WTC11 (cell line): ENCODE results near the gene SYNJ2. TPM values are rescaled to one million over a fixed set of nuclear protein-coding genes. Genes with fewer than 3 reads are reported as not detected.

Source experiments
- ATAC-seq: fragments of 200-7000 bp; cut with Tn5 transposase; 2 replicates; pipeline ENCODE4 v1.10.0; 2021; ENCODE audit warnings: mild to moderate bottlenecking, moderate library complexity
- CTCF ChIA-PET: fragments of 300-600 bp; sonication (Branson Sonifier 250); formaldehyde crosslinking; loops from one replicate; lab custom pipeline; 2021; ENCODE audit warnings: antibody characterized with exemption; lab: Charles Lee
- POLR2A ChIA-PET: fragments of 350-600 bp; sonication (Branson Sonifier 250); formaldehyde crosslinking; loops from one replicate; lab custom pipeline; 2021; ENCODE audit warnings: antibody characterized with exemption; lab: Charles Lee
- DNase-seq: peaks from one replicate; pipeline ENCODE4 v3.0.0; 2021; ENCODE audit warnings: low spot score
- H3K27ac Mint-ChIP-seq: 2 replicates; pipeline ENCODE4 v1.8.0; 2021; ENCODE audit warnings: mixed read lengths
- H3K27me3 Mint-ChIP-seq: 2 replicates; pipeline ENCODE4 v1.8.0; 2021; ENCODE audit warnings: low read depth, mild to moderate bottlenecking, moderate library complexity, mixed read lengths
- H3K36me3 Mint-ChIP-seq: 2 replicates; pipeline ENCODE4 v1.8.0; 2021; ENCODE audit warnings: mixed read lengths
- H3K4me1 Mint-ChIP-seq: 2 replicates; pipeline ENCODE4 v1.8.0; 2022; ENCODE audit warnings: mixed read lengths
- H3K4me3 Mint-ChIP-seq: 2 replicates; pipeline ENCODE4 v1.8.0; 2021; ENCODE audit warnings: mild to moderate bottlenecking, moderate library complexity, mixed read lengths
- H3K9me3 Mint-ChIP-seq: 2 replicates; pipeline ENCODE4 v1.8.0; 2021; ENCODE audit warnings: mixed read lengths
- ATF3 ChIP-seq: sonication (generic); formaldehyde crosslinking; conservative IDR thresholded peaks from 2 replicates; pipeline ENCODE4 v1.8.1; 2022; ENCODE audit warnings: mild to moderate bottlenecking, missing genetic modification reagents
- CREM ChIP-seq: sonication (generic); formaldehyde crosslinking; IDR thresholded peaks from 2 replicates; pipeline ENCODE4 v1.8.1; 2022; ENCODE audit warnings: mild to moderate bottlenecking, missing genetic modification reagents, moderate library complexity
- GTF2I ChIP-seq: fragments of 250-450 bp; sonication (Bioruptor Pico); conservative IDR thresholded peaks from 2 replicates; pipeline ENCODE4 v1.4.0; 2021; ENCODE audit warnings: mild to moderate bottlenecking
- KAT7 ChIP-seq: sonication (generic); formaldehyde crosslinking; IDR thresholded peaks from 2 replicates; pipeline ENCODE4 v1.8.1; 2023; ENCODE audit warnings: missing genetic modification reagents, mild to moderate bottlenecking, borderline replicate concordance
- MYBL2 ChIP-seq: sonication (generic); formaldehyde crosslinking; IDR thresholded peaks from 2 replicates; pipeline ENCODE4 v1.8.1; 2023; ENCODE audit warnings: mild to moderate bottlenecking, moderate library complexity, missing genetic modification reagents
- NFATC4 ChIP-seq: fragments of 250-450 bp; sonication (Bioruptor Pico); IDR thresholded peaks from 2 replicates; pipeline ENCODE4 v1.9.0; 2021; ENCODE audit warnings: mild to moderate bottlenecking
- PRDM15 ChIP-seq: sonication (generic); formaldehyde crosslinking; IDR thresholded peaks from 2 replicates; pipeline ENCODE4 v1.8.0; 2022; ENCODE audit warnings: missing genetic modification reagents
- SP1 ChIP-seq: sonication (generic); formaldehyde crosslinking; conservative IDR thresholded peaks from 2 replicates; pipeline ENCODE4 v1.8.1; 2022; ENCODE audit warnings: missing genetic modification reagents
- USF2 ChIP-seq: sonication (generic); formaldehyde crosslinking; IDR thresholded peaks from 2 replicates; pipeline ENCODE4 v1.8.1; 2023; ENCODE audit warnings: mild to moderate bottlenecking, missing genetic modification reagents, moderate library complexity
- ZNF121 ChIP-seq: sonication (generic); formaldehyde crosslinking; IDR thresholded peaks from 2 replicates; pipeline ENCODE4 v1.8.0; 2023; ENCODE audit warnings: missing genetic modification reagents
- total RNA-seq: library from RNA; stranded (reverse); gene quantifications from 3 replicates; pipeline ENCODE4 v1.2.3, GENCODE V29; 2021
- TF ChIP-seq, protein P1 (sequence below): fragments of 200-600 bp; IDR thresholded peaks from 2 replicates; pipeline ENCODE4 v1.8.0; 2022; ENCODE audit warnings: antibody characterized with exemption
- TF ChIP-seq, protein P2 (sequence below): sonication (generic); formaldehyde crosslinking; IDR thresholded peaks from 2 replicates; pipeline ENCODE4 v1.8.1; 2023; ENCODE audit warnings: mild to moderate bottlenecking, moderate library complexity, missing genetic modification reagents
- TF ChIP-seq, protein P3 (sequence below): fragments of 250-450 bp; sonication (Bioruptor Pico); IDR thresholded peaks from 2 replicates; pipeline ENCODE4 v1.9.0; 2021; ENCODE audit warnings: moderate library complexity, mild to moderate bottlenecking, inconsistent platforms, borderline replicate concordance
- TF ChIP-seq, protein P4 (sequence below): fragments of 250-450 bp; sonication (Bioruptor Pico); IDR thresholded peaks from 2 replicates; pipeline ENCODE4 v1.9.0; 2021; ENCODE audit warnings: mild to moderate bottlenecking

SYNJ2 gene
- total RNA-seq, 1 experiment from 2014 or later: 15.3 TPM

DNA sequence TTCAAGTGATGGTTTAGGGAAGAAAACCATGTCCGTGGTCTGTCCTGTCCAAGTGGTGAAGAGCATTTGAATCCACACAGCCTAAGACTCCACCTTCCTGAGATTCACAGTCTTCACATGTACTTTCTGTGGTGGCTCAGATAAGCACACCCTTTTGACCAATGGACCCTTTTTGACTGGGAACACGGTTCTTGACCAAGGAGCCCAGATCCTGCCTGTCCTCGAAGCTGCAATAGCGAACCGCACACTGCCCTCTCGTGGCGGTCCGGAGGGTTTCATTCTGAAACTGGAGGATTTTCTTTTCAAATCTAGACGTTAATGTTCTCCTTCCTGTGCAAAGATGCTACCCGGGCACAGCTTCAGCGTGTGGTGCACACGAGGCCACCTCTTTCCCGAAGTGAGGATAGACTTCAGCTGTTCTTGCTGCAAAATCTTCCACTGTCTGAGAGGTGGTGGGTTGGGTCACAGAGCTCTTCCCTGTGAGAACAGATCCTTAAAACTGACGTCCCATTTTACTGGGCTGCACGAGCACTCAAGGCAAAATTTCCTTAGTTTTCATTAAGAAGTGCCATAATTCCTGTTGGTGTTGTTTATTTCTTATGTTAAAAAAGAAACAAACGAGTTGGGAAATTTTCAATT, 90.5 kb downstream of the SYNJ2 start:
- no peak overlapping the region for H3K4me3 Mint-ChIP-seq
- TF ChIP-seq NFATC4 (CRISPR knock-in tag): no peak
- TF ChIP-seq, protein P1, sequence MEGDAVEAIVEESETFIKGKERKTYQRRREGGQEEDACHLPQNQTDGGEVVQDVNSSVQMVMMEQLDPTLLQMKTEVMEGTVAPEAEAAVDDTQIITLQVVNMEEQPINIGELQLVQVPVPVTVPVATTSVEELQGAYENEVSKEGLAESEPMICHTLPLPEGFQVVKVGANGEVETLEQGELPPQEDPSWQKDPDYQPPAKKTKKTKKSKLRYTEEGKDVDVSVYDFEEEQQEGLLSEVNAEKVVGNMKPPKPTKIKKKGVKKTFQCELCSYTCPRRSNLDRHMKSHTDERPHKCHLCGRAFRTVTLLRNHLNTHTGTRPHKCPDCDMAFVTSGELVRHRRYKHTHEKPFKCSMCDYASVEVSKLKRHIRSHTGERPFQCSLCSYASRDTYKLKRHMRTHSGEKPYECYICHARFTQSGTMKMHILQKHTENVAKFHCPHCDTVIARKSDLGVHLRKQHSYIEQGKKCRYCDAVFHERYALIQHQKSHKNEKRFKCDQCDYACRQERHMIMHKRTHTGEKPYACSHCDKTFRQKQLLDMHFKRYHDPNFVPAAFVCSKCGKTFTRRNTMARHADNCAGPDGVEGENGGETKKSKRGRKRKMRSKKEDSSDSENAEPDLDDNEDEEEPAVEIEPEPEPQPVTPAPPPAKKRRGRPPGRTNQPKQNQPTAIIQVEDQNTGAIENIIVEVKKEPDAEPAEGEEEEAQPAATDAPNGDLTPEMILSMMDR: peak; percentile 83
- peak overlapping the region; percentile 61; the same call in 1 of the 2 replicates for H3K27ac Mint-ChIP-seq
- ATAC-seq (peak; percentile 79), DNase-seq (peak; percentile 75)
- ChIA-PET CTCF (interaction anchor here (0.5 to 2.1 kb wide), 27 partner anchors 9 to 837 kb away, joined by 3 to 13 read pairs (median 4); no protein-coding TSS in a partner anchor), POLR2A (no interaction called here)
- no peaks in the 10 kb centered on the region for H3K27me3 Mint-ChIP-seq
- H3K4me1 Mint-ChIP-seq: peaks cover 12% of the 10 kb centered on the region
- no peaks in the 10 kb centered on the region for H3K9me3 Mint-ChIP-seq
- H3K36me3 Mint-ChIP-seq: peaks cover 13% of the 10 kb centered on the region

DNA sequence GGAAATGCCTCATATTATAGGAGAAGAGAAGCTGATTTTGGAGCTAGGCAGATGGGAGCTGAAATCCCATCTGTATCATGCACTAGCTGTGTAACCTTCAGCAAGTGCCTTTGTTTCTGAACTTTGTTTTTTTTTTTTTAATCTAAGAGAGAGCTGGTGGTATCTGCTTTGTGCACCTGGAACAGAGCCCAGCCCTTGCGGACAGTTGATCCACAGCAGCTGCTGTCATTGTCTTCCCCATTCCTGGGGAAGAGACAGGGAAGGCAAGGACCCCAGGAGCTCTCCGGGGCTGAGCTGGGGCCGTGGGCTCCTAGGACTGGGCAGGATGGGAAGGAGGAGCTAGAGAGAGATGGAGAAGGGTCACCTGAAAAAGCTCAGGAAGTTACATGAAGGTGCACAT, 92.1 kb downstream of the SYNJ2 start:
- ChIA-PET POLR2A (no interaction called here), CTCF (interaction anchor here (0.8 to 2.3 kb wide), 2 partner anchors 47 to 182 kb away, joined by 3 to 9 read pairs; no protein-coding TSS in a partner anchor)
- H3K27ac Mint-ChIP-seq: peak overlapping the region; percentile 36; the same call in 1 of the 2 replicates
- no peaks in the 10 kb centered on the region for H3K9me3 Mint-ChIP-seq
- ATAC-seq: no peak
- no peak overlapping the region for H3K4me3 Mint-ChIP-seq
- TF ChIP-seq ATF3 (CRISPR knock-in tag) (no peak), CREM (CRISPR knock-in tag) (no peak), GTF2I (no peak), PRDM15 (CRISPR knock-in tag) (no peak), ZNF121 (CRISPR knock-in tag) (no peak)
- TF ChIP-seq, protein P1: no peak
- TF ChIP-seq, protein P2, sequence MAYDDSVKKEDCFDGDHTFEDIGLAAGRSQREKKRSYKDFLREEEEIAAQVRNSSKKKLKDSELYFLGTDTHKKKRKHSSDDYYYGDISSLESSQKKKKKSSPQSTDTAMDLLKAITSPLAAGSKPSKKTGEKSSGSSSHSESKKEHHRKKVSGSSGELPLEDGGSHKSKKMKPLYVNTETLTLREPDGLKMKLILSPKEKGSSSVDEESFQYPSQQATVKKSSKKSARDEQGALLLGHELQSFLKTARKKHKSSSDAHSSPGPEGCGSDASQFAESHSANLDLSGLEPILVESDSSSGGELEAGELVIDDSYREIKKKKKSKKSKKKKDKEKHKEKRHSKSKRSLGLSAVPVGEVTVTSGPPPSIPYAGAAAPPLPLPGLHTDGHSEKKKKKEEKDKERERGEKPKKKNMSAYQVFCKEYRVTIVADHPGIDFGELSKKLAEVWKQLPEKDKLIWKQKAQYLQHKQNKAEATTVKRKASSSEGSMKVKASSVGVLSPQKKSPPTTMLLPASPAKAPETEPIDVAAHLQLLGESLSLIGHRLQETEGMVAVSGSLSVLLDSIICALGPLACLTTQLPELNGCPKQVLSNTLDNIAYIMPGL (CRISPR knock-in tag): no peak
- TF ChIP-seq, protein P3, sequence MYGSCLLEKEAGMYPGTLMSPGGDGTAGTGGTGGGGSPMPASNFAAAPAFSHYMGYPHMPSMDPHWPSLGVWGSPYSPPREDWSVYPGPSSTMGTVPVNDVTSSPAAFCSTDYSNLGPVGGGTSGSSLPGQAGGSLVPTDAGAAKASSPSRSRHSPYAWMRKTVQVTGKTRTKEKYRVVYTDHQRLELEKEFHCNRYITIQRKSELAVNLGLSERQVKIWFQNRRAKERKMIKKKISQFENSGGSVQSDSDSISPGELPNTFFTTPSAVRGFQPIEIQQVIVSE (CRISPR knock-in tag): no peak
- TF ChIP-seq, all 79 proteins: peak for 0
- peaks cover 23% of the 10 kb centered on the region for H3K36me3 Mint-ChIP-seq
- no peaks in the 10 kb centered on the region for H3K27me3 Mint-ChIP-seq
- H3K4me1 Mint-ChIP-seq: peaks cover 7% of the 10 kb centered on the region
- no peak for DNase-seq

DNA sequence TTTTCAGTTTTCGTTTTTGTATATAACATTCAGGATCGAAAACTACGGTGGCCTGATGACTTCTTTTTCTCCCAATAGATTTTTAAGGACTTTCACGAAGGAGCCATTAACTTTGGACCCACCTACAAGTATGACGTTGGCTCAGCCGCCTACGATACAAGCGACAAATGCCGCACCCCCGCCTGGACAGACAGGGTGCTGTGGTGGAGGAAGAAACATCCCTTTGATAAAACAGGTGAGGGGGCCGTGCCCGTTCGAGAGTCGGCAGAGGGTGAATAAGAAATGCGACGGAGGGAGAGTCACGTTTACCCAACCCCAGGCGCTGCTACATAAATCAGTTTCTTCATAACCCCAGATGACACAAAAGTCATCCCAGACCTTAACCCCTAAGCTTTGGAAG, 94.9 kb downstream of the SYNJ2 start:
- peaks cover 23% of the 10 kb centered on the region for H3K36me3 Mint-ChIP-seq
- no peak for ATAC-seq
- no peak overlapping the region for H3K4me3 Mint-ChIP-seq
- ChIA-PET CTCF (no interaction called here), POLR2A (no interaction called here)
- H3K27me3 Mint-ChIP-seq: no peaks in the 10 kb centered on the region
- no peak for DNase-seq
- no peaks in the 10 kb centered on the region for H3K9me3 Mint-ChIP-seq
- H3K27ac Mint-ChIP-seq: peak overlapping the region; percentile 46
- H3K4me1 Mint-ChIP-seq: peaks cover 2% of the 10 kb centered on the region; the same call in 1 of the 2 replicates
- no peak for TF ChIP-seq USF2 (CRISPR knock-in tag)
- TF ChIP-seq, protein P4, sequence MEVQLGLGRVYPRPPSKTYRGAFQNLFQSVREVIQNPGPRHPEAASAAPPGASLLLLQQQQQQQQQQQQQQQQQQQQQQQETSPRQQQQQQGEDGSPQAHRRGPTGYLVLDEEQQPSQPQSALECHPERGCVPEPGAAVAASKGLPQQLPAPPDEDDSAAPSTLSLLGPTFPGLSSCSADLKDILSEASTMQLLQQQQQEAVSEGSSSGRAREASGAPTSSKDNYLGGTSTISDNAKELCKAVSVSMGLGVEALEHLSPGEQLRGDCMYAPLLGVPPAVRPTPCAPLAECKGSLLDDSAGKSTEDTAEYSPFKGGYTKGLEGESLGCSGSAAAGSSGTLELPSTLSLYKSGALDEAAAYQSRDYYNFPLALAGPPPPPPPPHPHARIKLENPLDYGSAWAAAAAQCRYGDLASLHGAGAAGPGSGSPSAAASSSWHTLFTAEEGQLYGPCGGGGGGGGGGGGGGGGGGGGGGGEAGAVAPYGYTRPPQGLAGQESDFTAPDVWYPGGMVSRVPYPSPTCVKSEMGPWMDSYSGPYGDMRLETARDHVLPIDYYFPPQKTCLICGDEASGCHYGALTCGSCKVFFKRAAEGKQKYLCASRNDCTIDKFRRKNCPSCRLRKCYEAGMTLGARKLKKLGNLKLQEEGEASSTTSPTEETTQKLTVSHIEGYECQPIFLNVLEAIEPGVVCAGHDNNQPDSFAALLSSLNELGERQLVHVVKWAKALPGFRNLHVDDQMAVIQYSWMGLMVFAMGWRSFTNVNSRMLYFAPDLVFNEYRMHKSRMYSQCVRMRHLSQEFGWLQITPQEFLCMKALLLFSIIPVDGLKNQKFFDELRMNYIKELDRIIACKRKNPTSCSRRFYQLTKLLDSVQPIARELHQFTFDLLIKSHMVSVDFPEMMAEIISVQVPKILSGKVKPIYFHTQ: no peak
- no peak for TF ChIP-seq KAT7 (CRISPR knock-in tag)
- no peak for TF ChIP-seq MYBL2 (CRISPR knock-in tag)
- TF ChIP-seq, protein P3 (CRISPR knock-in tag): no peak
- TF ChIP-seq SP1 (CRISPR knock-in tag): no peak
